ENCODE data around the gene SLC13A4.
"Not testable (repeated sequence)": the region's sequence is repeated elsewhere in the genome, so short reads cannot be mapped to it uniquely, and the experiment has no call there.

SLC13A4 gene

GRCh38 chr7:135685306-135686084 is 42.5 kb downstream of the SLC13A4 start:
- DNase-seq: no peak

- DNase-seq: no peak
Observed at GRCh38 chr7:135684699-135685098, 43.3 kb downstream of the SLC13A4 start.

GRCh38 chr7:135684136-135684535 is 43.9 kb downstream of the SLC13A4 start:
- DNase-seq: no peak

GRCh38 chr7:135683609-135684008 is 44.4 kb downstream of the SLC13A4 start:
- DNase-seq: no peak

GRCh38 chr7:135682191-135682590 is 45.8 kb downstream of the SLC13A4 start:
- no peak for DNase-seq

- no peak for DNase-seq
Observed at GRCh38 chr7:135681762-135682161, 46.2 kb downstream of the SLC13A4 start.

GRCh38 chr7:135678612-135679575 is 49.1 kb downstream of the SLC13A4 start:
- peak; percentile 70 for DNase-seq

GRCh38 chr7:135673360-135673706 is 54.7 kb downstream of the SLC13A4 start:
- DNase-seq: no peak

GRCh38 chr7:135672560-135673359 is 55.2 kb downstream of the SLC13A4 start:
- DNase-seq: peak; percentile 32

- no peak for DNase-seq
Observed at GRCh38 chr7:135670179-135670578, 57.8 kb downstream of the SLC13A4 start.

- DNase-seq: no peak
Observed at GRCh38 chr7:135669774-135670173, 58.2 kb downstream of the SLC13A4 start.

GRCh38 chr7:135668852-135669395 is 59.1 kb downstream of the SLC13A4 start:
- not testable (repeated sequence) for DNase-seq

GRCh38 chr7:135667626-135668025 is 60.4 kb downstream of the SLC13A4 start:
- not testable (repeated sequence) for DNase-seq

GRCh38 chr7:135666846-135667245 is 61.1 kb downstream of the SLC13A4 start:
- DNase-seq: no peak

- DNase-seq: no peak
Observed at GRCh38 chr7:135666156-135666555, 61.8 kb downstream of the SLC13A4 start.

GRCh38 chr7:135665042-135665441 is 62.9 kb downstream of the SLC13A4 start:
- DNase-seq: no peak

GRCh38 chr7:135664046-135664589 is 63.9 kb downstream of the SLC13A4 start:
- DNase-seq: no peak

- peak; percentile 92 for DNase-seq
Observed at GRCh38 chr7:135662373-135663114, 65.4 kb downstream of the SLC13A4 start, which contains the start of gene STMP1. Gene STMP1 (plus strand): TSS chr7:135662514.

- DNase-seq: no peak
Observed at GRCh38 chr7:135662123-135662372, 65.9 kb downstream of the SLC13A4 start.

GRCh38 chr7:135661311-135662122 is 66.5 kb downstream of the SLC13A4 start:
- peak; percentile 67 for DNase-seq
